ENCODE results near the gene NAV1.

DNA sequence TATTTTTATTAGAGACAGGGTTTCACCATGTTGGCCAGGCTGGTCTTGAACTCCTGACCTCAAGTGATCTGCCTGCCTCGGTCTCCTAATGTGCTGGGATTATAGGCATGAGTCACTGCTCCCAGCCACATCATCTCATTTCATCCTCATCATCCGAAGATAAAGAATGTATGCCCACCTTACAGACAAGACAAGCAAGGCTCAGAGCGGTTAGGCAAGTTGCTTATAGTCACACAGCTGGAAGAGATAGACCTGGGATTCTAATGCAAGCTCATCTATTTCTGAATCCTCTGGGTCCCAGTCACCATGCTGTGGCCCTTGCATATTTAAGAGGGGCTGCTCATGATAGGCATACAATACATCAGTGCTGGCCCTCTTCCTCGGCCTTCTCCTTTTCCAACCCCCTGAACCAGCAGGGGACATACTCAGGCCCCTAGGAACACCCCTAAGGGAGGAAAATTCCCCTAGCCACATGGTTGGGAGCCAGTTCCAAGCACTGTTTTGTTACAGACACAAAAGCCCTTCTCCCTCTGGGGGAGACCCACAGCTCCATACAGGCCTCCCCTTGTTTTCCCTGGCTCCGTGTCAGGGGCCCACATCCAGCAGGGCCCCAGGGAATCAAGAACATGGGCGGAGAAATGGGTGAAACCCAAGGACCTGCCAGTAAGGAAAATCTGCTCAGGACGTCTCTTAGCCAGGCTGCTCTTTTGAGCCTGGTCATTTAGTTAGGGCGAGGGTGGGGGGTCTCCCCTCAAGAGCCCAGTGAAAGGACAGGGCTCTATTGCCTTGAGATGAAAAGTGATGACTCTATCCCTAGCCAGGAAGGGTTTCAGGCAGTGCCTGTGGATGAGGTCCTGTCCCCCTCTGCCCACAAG, 38.9 kb upstream of the NAV1 start:
- TF ChIP-seq CTCF (IDR thresholded peaks at IDR 0.05; ENCODE audit: insufficient read depth, low read length) (no peak), REST (IDR thresholded peaks at IDR 0.05; ENCODE audit: insufficient replicate concordance, low read depth) (no peak)

Data from HL-60 (cell line).